Measurements from ENCODE around the gene PRCC.

DNA sequence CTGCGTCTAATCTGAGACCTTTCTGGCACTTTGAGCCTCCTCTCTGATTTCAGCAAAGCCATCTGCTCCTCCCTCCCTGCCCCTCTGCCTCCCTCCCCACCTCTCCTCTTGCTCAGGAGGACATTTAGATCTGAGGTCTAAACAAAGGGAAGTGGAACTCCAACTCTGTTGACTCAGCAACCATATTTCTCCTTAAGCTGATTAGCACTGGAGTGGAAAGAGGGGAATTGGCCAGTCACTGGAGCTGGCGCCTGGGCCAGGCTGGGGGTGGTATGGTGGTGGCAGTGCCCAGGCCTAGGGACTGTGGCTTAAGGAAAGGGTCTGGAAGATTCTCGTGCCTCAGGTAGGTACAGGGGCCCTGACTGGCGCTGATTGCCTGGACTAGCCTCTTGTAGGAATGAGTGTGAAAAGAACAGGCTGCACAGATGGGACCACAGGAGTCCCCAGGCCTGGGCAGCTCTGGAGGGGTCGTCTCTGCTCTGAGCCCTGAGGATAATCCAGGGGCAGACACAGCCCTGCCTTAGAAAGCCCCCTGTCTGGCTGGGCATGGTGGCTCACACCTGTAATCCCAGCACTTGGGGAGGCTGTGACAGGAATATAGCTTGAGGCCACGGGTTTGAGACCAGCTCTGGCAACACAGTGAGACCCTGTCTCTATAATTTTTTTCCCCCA, 37.4 kb downstream of the PRCC start:
- TF ChIP-seq, protein P1, sequence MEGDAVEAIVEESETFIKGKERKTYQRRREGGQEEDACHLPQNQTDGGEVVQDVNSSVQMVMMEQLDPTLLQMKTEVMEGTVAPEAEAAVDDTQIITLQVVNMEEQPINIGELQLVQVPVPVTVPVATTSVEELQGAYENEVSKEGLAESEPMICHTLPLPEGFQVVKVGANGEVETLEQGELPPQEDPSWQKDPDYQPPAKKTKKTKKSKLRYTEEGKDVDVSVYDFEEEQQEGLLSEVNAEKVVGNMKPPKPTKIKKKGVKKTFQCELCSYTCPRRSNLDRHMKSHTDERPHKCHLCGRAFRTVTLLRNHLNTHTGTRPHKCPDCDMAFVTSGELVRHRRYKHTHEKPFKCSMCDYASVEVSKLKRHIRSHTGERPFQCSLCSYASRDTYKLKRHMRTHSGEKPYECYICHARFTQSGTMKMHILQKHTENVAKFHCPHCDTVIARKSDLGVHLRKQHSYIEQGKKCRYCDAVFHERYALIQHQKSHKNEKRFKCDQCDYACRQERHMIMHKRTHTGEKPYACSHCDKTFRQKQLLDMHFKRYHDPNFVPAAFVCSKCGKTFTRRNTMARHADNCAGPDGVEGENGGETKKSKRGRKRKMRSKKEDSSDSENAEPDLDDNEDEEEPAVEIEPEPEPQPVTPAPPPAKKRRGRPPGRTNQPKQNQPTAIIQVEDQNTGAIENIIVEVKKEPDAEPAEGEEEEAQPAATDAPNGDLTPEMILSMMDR (IDR thresholded peaks at IDR 0.05): no peak
- TF ChIP-seq POLR2A (IDR thresholded peaks at IDR 0.05): no peak

Measured in thyroid gland (tissue), 4 donors.